ENCODE results near the gene ZNF385B.

GRCh38 chr2:179612108-179612507, 249.3 kb downstream of the ZNF385B start:
- no peak for TF ChIP-seq CTCF (IDR thresholded peaks at IDR 0.05; ENCODE audit: low read length)
- TF ChIP-seq EZH2 (IDR thresholded peaks at IDR 0.05; ENCODE audit: borderline replicate concordance, low read length), result no peak

Data from OCI-LY1 (cell line).